Measurements from ENCODE around the gene MVP.

The MVP gene

GRCh38 chr16:29843931-29844330 is 23.7 kb downstream of the MVP start:
- TF ChIP-seq CTCF (conservative IDR thresholded peaks at IDR 0.05): no peak
- TF ChIP-seq ZFX (IDR thresholded peaks at IDR 0.05): no peak
- no peak overlapping the region for H3K27ac ChIP-seq

DNA sequence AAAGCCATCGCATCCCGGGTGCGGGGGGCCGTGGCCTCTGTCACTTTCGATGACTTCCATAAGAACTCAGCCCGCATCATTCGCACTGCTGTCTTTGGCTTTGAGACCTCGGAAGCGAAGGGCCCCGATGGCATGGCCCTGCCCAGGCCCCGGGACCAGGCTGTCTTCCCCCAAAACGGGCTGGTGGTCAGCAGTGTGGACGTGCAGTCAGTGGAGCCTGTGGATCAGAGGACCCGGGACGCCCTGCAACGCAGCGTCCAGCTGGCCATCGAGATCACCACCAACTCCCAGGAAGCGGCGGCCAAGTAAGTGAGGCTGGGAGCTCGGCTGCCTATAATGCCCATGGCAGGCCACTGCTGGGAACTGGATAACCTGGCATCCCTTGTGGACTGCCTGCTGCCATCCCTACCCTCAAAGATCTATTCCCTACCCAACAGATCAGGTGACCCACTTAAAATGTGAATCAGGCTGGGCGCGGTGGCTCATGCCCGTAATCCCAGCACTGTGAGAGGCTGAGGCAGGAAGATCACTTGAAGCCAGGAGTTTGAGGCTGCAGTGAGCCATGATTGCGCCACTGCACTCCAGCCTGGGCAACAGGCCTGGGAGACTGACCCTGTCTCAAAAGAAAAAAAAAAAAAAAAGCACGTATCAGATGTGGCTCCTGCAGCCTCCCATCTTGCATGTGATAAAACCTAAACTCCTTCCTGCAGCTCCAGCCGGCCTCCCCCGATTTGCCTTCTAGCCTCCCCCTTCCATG is 24.5 kb downstream of the MVP start:
- no peak for TF ChIP-seq ZFX (IDR thresholded peaks at IDR 0.05)
- no peak for TF ChIP-seq CTCF (conservative IDR thresholded peaks at IDR 0.05)

GRCh38 chr16:29845656-29846055 is 25.4 kb downstream of the MVP start:
- no peak for TF ChIP-seq CTCF (conservative IDR thresholded peaks at IDR 0.05)
- no peak for TF ChIP-seq ZFX (IDR thresholded peaks at IDR 0.05)
- no peak overlapping the region for H3K27ac ChIP-seq

More for the DNA sequence above, 24.5 kb downstream of the MVP start:
- H3K27ac ChIP-seq: no peak overlapping the region

DNA sequence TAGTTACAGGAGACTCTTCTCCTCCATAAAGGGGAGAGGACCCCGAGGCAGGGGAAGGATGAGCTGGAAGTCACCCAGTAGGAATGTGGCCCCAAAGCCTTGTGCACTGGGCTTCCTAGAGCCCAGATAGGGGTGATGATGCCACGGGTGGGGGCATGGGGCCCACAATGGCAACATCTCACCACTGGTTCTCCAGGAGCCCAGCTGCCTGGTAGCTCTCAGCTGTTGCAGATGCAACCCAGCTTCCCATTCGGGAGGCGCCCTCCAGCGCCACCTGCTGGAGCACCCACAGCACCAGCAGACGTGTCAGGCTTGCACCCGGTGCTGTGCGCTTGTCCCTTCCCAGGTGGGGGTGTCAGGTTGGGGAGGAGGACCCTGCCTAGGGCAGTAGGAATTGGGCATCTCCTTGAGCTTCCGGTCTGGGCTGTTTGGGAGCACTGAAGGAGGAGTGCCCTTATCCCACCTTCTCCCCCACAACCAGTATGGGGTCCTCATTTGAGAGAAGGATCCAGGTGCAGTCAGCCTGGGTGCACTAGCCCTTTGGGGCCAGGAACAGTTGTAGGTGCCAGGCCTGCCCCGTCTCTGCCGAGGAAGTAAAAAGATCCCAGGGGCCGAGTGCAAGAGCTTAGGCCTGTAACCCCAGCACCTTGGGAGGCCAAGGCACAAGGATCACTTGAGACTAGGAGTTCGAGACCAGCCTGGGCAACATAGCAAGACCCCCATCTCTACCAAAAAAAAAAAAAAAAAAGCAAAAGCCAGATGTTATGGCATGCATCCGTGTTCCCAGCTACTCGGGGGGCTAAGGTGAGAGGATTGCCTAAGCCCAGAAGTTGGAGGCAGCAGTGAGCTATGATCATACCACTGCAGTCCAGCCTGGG is 28.4 kb downstream of the MVP start:
- H3K27ac ChIP-seq: no peak overlapping the region
- TF ChIP-seq ZFX (IDR thresholded peaks at IDR 0.05) (no peak), CTCF (conservative IDR thresholded peaks at IDR 0.05) (peak; percentile 82)

GRCh38 chr16:29849505-29849904 is 29.2 kb downstream of the MVP start:
- H3K27ac ChIP-seq: no peak overlapping the region
- no peak for TF ChIP-seq ZFX (IDR thresholded peaks at IDR 0.05)
- TF ChIP-seq CTCF (conservative IDR thresholded peaks at IDR 0.05): no peak

DNA sequence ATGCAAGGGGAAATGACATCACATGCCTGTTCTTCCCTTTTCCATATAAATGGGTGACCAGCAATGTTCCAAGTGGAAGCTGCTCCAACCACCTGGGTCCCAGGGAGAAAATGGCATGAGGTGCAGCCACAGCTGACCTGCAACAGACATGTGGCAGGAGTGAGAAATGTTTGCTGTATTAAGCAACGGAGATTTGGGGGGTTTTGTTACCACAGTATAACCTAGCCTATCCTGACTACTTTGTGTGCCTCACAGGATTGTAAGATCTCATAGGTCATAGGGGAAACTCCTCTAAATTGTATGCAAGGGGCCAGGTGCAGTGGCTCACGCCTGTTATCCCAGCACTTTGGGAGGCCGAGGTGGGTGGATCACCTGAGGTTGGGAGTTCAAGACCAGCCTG is 30.7 kb downstream of the MVP start:
- H3K27ac ChIP-seq: no peak overlapping the region
- TF ChIP-seq CTCF (conservative IDR thresholded peaks at IDR 0.05): no peak
- no peak for TF ChIP-seq ZFX (IDR thresholded peaks at IDR 0.05)

DNA sequence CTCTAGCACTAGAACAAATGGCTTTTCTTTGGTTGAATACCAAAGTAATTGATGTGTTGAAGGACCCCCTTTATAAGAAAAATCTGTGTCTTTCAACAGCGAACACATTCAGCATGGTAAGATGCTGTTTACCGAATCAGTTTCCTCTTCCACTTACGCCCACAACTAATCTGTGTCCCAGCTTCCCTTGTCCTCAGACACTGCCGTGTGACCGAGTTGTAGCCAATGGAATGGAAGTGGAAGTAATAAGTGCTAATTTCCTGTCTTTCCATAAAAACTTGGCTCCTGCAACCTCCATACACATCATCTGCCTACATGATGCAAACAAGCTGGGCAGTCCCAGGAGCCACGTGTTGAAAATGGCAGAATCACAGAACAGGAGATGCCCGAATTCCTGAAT is 32.4 kb downstream of the MVP start:
- no peak for TF ChIP-seq ZFX (IDR thresholded peaks at IDR 0.05)
- no peak for TF ChIP-seq CTCF (conservative IDR thresholded peaks at IDR 0.05)
- no peak overlapping the region for H3K27ac ChIP-seq
